ENCODE results near the gene RNASET2.
"Not testable (repeated sequence)": the region's sequence is repeated elsewhere in the genome, so short reads cannot be mapped to it uniquely, and the experiment has no call there.

Gene RNASET2

DNA sequence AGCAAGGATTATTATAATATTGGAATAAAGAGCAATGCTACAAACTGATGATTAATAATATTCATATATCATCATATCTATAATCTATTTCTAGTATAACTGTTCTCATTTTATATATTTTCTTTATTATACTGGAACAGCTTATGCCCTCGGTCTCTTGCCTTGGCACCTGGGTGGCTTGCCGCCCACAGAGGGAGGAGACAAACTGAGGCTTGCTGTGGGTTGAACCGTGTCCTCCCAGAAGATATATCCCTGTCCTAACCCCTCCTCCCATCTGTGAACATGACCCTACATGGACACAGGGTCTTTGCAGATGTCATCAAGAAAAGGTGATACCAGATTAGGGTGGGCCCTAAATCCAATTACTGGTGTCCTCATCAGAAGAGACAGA lies 4.7 kb downstream of the RNASET2 start:
- no peak overlapping the region for H3K4me3 ChIP-seq (replicated peaks; ENCODE audit: insufficient read depth, low read length)

DNA sequence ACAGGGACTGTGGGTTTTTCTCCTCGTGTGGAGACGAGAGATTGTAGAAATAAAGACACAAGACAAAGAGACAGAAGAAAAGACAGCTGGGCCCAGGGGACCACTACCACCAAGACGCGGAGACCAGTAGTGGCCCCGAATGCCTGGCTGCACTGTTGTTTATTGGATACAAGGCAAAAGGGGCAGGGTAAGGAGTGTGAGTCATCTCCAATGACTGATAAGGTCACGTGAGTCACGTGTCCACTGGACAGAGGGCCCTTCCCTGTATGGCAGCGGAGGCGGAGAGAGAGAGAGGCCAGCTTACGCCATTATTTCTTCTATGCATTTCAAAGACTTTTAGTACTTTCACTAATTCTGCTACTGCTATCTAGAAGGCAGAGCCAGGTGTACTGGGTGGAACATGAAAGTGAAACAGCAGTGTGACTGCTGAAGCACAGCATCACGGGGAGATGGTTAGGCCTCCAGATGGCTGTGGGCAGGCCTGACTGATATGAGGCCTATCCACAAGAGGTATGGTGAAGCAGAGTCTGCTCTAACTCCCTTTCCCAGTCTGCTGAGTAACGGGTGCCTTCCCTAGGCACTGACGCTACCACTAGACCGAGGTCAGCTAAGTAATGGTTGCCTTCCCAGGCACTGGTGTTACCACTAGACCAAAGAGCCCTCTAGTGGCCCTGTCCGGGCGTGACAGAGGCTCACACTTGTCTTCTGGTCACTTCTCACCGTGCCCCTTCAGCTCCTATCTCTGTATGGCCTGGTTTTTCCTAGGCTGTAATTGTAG lies 5.3 kb downstream of the RNASET2 start:
- TF ChIP-seq, protein P1, sequence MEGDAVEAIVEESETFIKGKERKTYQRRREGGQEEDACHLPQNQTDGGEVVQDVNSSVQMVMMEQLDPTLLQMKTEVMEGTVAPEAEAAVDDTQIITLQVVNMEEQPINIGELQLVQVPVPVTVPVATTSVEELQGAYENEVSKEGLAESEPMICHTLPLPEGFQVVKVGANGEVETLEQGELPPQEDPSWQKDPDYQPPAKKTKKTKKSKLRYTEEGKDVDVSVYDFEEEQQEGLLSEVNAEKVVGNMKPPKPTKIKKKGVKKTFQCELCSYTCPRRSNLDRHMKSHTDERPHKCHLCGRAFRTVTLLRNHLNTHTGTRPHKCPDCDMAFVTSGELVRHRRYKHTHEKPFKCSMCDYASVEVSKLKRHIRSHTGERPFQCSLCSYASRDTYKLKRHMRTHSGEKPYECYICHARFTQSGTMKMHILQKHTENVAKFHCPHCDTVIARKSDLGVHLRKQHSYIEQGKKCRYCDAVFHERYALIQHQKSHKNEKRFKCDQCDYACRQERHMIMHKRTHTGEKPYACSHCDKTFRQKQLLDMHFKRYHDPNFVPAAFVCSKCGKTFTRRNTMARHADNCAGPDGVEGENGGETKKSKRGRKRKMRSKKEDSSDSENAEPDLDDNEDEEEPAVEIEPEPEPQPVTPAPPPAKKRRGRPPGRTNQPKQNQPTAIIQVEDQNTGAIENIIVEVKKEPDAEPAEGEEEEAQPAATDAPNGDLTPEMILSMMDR (IDR thresholded peaks at IDR 0.05; ENCODE audit: insufficient read depth, low read length) = peak; percentile 38
- peak in 1 of 2 experiments; percentile 53 for DNase-seq (ENCODE audit: low read depth in 1 of 2, low spot score in 1 of 2)
- not testable (repeated sequence) for H3K4me3 ChIP-seq (replicated peaks; ENCODE audit: insufficient read depth, low read length); H3K27ac ChIP-seq (replicated peaks); H3K27me3 ChIP-seq (ENCODE audit: insufficient read depth, poor library complexity, severe bottlenecking)

More for the DNA sequence above, 4.7 kb downstream of the RNASET2 start:
- DNase-seq (ENCODE audit: low read depth in 1 of 2, low spot score in 1 of 2) = no peak
- no peak overlapping the region for H3K27ac ChIP-seq (replicated peaks)
- TF ChIP-seq, protein P2, sequence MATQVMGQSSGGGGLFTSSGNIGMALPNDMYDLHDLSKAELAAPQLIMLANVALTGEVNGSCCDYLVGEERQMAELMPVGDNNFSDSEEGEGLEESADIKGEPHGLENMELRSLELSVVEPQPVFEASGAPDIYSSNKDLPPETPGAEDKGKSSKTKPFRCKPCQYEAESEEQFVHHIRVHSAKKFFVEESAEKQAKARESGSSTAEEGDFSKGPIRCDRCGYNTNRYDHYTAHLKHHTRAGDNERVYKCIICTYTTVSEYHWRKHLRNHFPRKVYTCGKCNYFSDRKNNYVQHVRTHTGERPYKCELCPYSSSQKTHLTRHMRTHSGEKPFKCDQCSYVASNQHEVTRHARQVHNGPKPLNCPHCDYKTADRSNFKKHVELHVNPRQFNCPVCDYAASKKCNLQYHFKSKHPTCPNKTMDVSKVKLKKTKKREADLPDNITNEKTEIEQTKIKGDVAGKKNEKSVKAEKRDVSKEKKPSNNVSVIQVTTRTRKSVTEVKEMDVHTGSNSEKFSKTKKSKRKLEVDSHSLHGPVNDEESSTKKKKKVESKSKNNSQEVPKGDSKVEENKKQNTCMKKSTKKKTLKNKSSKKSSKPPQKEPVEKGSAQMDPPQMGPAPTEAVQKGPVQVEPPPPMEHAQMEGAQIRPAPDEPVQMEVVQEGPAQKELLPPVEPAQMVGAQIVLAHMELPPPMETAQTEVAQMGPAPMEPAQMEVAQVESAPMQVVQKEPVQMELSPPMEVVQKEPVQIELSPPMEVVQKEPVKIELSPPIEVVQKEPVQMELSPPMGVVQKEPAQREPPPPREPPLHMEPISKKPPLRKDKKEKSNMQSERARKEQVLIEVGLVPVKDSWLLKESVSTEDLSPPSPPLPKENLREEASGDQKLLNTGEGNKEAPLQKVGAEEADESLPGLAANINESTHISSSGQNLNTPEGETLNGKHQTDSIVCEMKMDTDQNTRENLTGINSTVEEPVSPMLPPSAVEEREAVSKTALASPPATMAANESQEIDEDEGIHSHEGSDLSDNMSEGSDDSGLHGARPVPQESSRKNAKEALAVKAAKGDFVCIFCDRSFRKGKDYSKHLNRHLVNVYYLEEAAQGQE (IDR thresholded peaks at IDR 0.05; ENCODE audit: insufficient replicate concordance, low read depth) = no peak
- TF ChIP-seq SPI1 (IDR thresholded peaks at IDR 0.05; ENCODE audit: borderline replicate concordance, low read depth) (no peak), GABPA (IDR thresholded peaks at IDR 0.05; ENCODE audit: low read depth) (no peak), POLR2AphosphoS5 (IDR thresholded peaks at IDR 0.05; ENCODE audit: low read depth) (no peak)
- TF ChIP-seq, protein P1 (IDR thresholded peaks at IDR 0.05; ENCODE audit: insufficient read depth, low read length) = no peak
- no peaks in the 10 kb centered on the region for H3K27me3 ChIP-seq (ENCODE audit: insufficient read depth, poor library complexity, severe bottlenecking)

DNA sequence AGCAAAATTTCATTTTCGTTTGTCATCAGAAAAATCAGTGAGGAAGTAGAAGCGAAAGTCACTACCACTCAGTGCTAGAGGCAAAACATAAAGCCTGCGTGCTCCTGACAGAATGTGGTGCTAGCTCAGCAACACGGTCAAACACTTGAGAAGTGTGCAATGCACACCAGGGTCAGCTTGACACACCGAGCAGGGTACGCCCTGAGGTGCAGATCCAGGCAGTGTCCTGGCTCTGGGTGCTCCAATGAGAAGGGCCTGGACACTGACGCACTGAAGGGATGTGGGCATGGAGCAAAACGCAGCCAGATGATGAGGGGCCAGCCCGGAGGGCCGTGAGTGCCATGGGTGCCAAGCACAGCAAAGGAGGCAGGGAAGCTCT lies 5.9 kb downstream of the RNASET2 start:
- DNase-seq (ENCODE audit: low read depth in 1 of 2, low spot score in 1 of 2) = no peak
- TF ChIP-seq SPI1 (IDR thresholded peaks at IDR 0.05; ENCODE audit: borderline replicate concordance, low read depth) = no peak
- no peak for TF ChIP-seq GABPA (IDR thresholded peaks at IDR 0.05; ENCODE audit: low read depth)
- TF ChIP-seq, protein P1 (IDR thresholded peaks at IDR 0.05; ENCODE audit: insufficient read depth, low read length) = no peak
- TF ChIP-seq POLR2AphosphoS5 (IDR thresholded peaks at IDR 0.05; ENCODE audit: low read depth) = no peak
- TF ChIP-seq, protein P2 (IDR thresholded peaks at IDR 0.05; ENCODE audit: insufficient replicate concordance, low read depth) = no peak
- no peak overlapping the region for H3K27ac ChIP-seq (replicated peaks)
- H3K4me3 ChIP-seq (replicated peaks; ENCODE audit: insufficient read depth, low read length) = no peak overlapping the region
- no peaks in the 10 kb centered on the region for H3K27me3 ChIP-seq (ENCODE audit: insufficient read depth, poor library complexity, severe bottlenecking)

All from HL-60 (cell line).